ENCODE data around the gene LYRM2. TPM values are rescaled to one million over a fixed set of nuclear protein-coding genes. Genes with fewer than 3 reads are reported as not detected.
A peak's percentile ranks its signal among the peaks of the same experiment; 100 is the strongest.
"Not testable (repeated sequence)": the region's sequence is repeated elsewhere in the genome, so short reads cannot be mapped to it uniquely, and the experiment has no call there.

The LYRM2 gene
- total RNA-seq, 1 donor from 2014 or later: 33.0 TPM

GRCh38 chr6:89657445-89658158, 19.1 kb upstream of the LYRM2 start:
- ATAC-seq (ENCODE audit: poor library complexity) (no peak), DNase-seq (no peak)
- intact Hi-C loops (cut with DNase I): no loop called here

- DNase-seq (no peak), ATAC-seq (ENCODE audit: poor library complexity) (no peak)
- intact Hi-C loops (cut with DNase I): no loop called here
Observed at GRCh38 chr6:89655122-89655521, 16.6 kb upstream of the LYRM2 start.

GRCh38 chr6:89650579-89650978, 12.0 kb upstream of the LYRM2 start:
- intact Hi-C loops (cut with DNase I): no loop called here
- ATAC-seq (ENCODE audit: poor library complexity): no peak
- no peak for DNase-seq

- intact Hi-C loops (cut with DNase I): no loop called here
- ATAC-seq (ENCODE audit: poor library complexity) (no peak), DNase-seq (no peak)
Observed at GRCh38 chr6:89649682-89650081, 11.1 kb upstream of the LYRM2 start.

- no peak for ATAC-seq (ENCODE audit: poor library complexity)
- intact Hi-C loops (cut with DNase I): no loop called here
Observed at GRCh38 chr6:89644864-89645263, 6.3 kb upstream of the LYRM2 start.

GRCh38 chr6:89643406-89643805, 4.9 kb upstream of the LYRM2 start:
- intact Hi-C loops (cut with DNase I): no loop called here
- peak; percentile 45 for ATAC-seq (ENCODE audit: poor library complexity)
- DNase-seq: no peak

More at GRCh38 chr6:89644864-89645263, 6.3 kb upstream of the LYRM2 start:
- no peak for DNase-seq

GRCh38 chr6:89642956-89643355, 4.4 kb upstream of the LYRM2 start:
- no peak for ATAC-seq (ENCODE audit: poor library complexity)
- intact Hi-C loops (cut with DNase I): no loop called here
- DNase-seq: no peak

GRCh38 chr6:89641581-89641980, 3.0 kb upstream of the LYRM2 start:
- ATAC-seq (ENCODE audit: poor library complexity); intact Hi-C loops (cut with DNase I); DNase-seq: not testable (repeated sequence)

GRCh38 chr6:89640804-89641203, 2.3 kb upstream of the LYRM2 start:
- ATAC-seq (ENCODE audit: poor library complexity) (no peak), DNase-seq (no peak)
- intact Hi-C loops (cut with DNase I): no loop called here

- intact Hi-C loops (cut with DNase I): no loop called here
- DNase-seq (no peak), ATAC-seq (ENCODE audit: poor library complexity) (no peak)
Observed at GRCh38 chr6:89637960-89638319, 607 bp downstream of the LYRM2 start.

- intact Hi-C loops (cut with DNase I); DNase-seq; ATAC-seq (ENCODE audit: poor library complexity): not testable (repeated sequence)
Observed at GRCh38 chr6:89636412-89636811, 2.1 kb downstream of the LYRM2 start.

- intact Hi-C loops (cut with DNase I): no loop called here
- peak; percentile 94 for ATAC-seq (ENCODE audit: poor library complexity)
- peak; percentile 81 for DNase-seq
Observed at GRCh38 chr6:89630488-89630887, 8.1 kb downstream of the LYRM2 start.

GRCh38 chr6:89623749-89624148, 14.8 kb downstream of the LYRM2 start:
- ATAC-seq (ENCODE audit: poor library complexity): no peak
- intact Hi-C loops (cut with DNase I): no loop called here
- no peak for DNase-seq

GRCh38 chr6:89619567-89619966, 19.0 kb downstream of the LYRM2 start:
- intact Hi-C loops (cut with DNase I): no loop called here
- DNase-seq: no peak
- no peak for ATAC-seq (ENCODE audit: poor library complexity)

- intact Hi-C loops (cut with DNase I): no loop called here
- no peak for DNase-seq
- no peak for ATAC-seq (ENCODE audit: poor library complexity)
Observed at GRCh38 chr6:89618026-89618425, 20.5 kb downstream of the LYRM2 start.

GRCh38 chr6:89616531-89616930, 22.0 kb downstream of the LYRM2 start:
- DNase-seq (no peak), ATAC-seq (ENCODE audit: poor library complexity) (no peak)
- intact Hi-C loops (cut with DNase I): no loop called here

GRCh38 chr6:89615882-89616281, 22.7 kb downstream of the LYRM2 start:
- DNase-seq: no peak
- intact Hi-C loops (cut with DNase I): no loop called here
- no peak for ATAC-seq (ENCODE audit: poor library complexity)

GRCh38 chr6:89613790-89614189, 24.8 kb downstream of the LYRM2 start:
- ATAC-seq (ENCODE audit: poor library complexity) (no peak), DNase-seq (no peak)
- intact Hi-C loops (cut with DNase I): no loop called here

- DNase-seq: no peak
- no peak for ATAC-seq (ENCODE audit: poor library complexity)
- intact Hi-C loops (cut with DNase I): no loop called here
Observed at GRCh38 chr6:89612121-89612520, 26.4 kb downstream of the LYRM2 start.

- DNase-seq (no peak), ATAC-seq (ENCODE audit: poor library complexity) (no peak)
- intact Hi-C loops (cut with DNase I): no loop called here
Observed at GRCh38 chr6:89611666-89612065, 26.9 kb downstream of the LYRM2 start.

- intact Hi-C loops (cut with DNase I): no loop called here
- ATAC-seq (ENCODE audit: poor library complexity): peak; percentile 82
- peak; percentile 82 for DNase-seq
Observed at GRCh38 chr6:89610149-89610642, 28.4 kb downstream of the LYRM2 start.

Data from Right ventricle myocardium superior (tissue), 1 donor.